Stimulated activated CD4-positive, alpha-beta T cell treated with anti-CD3 and anti-CD28 coated beads, Interleukin-4, amount 100 ng/mL, for 24 hours (primary cell): ENCODE data around the gene RAD9A.

Experiments
- DNase-seq: peaks from one replicate; pipeline ENCODE4 v3.0.0-alpha.2; 2020

The RAD9A gene

GRCh38 chr11:67442504-67443404, 51.0 kb downstream of the RAD9A start:
- no peak for DNase-seq

GRCh38 chr11:67445515-67445914, 53.7 kb downstream of the RAD9A start:
- DNase-seq: no peak
